ENCODE measurements around the gene SLC22A23.

- TF ChIP-seq, protein P1, sequence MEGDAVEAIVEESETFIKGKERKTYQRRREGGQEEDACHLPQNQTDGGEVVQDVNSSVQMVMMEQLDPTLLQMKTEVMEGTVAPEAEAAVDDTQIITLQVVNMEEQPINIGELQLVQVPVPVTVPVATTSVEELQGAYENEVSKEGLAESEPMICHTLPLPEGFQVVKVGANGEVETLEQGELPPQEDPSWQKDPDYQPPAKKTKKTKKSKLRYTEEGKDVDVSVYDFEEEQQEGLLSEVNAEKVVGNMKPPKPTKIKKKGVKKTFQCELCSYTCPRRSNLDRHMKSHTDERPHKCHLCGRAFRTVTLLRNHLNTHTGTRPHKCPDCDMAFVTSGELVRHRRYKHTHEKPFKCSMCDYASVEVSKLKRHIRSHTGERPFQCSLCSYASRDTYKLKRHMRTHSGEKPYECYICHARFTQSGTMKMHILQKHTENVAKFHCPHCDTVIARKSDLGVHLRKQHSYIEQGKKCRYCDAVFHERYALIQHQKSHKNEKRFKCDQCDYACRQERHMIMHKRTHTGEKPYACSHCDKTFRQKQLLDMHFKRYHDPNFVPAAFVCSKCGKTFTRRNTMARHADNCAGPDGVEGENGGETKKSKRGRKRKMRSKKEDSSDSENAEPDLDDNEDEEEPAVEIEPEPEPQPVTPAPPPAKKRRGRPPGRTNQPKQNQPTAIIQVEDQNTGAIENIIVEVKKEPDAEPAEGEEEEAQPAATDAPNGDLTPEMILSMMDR (IDR thresholded peaks at IDR 0.05) = no peak
- TF ChIP-seq EP300 (IDR thresholded peaks at IDR 0.05) (no peak), POLR2A (IDR thresholded peaks at IDR 0.05) (no peak)
These were observed 195.4 kb downstream of the SLC22A23 start for GRCh38 chr6:3261518-3261820.
